HG02840 (cell line): ENCODE measurements around the gene CD40LG.

ENCODE experiments used
- ATAC-seq: cut with Tn5 transposase; IDR thresholded peaks from one replicate; pipeline ENCODE4 v1.9.1; 2021; ENCODE audit warnings: mild to moderate bottlenecking, moderate library complexity, moderate number of reproducible peaks; ENCODE audit not compliant: unreplicated experiment, low FRiP score

CD40LG gene

DNA sequence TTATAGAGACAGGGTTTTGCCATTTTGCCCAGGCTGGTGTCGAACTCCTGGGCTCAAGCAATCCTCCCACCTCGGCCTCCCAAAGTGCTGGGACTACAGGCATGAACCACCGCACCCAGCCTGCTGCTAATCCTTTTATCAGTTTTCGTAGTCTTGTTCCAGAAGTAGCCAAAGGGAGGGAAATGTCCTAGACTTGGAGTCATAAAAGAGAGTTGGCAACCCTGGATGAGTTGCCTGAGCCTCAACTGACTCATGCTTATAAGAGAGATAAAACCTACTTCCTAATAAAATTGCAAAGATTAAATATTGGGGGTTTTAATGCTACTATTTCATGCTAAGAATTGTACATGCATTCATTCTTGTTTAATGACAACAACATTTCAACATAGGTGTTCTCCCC is 44.3 kb downstream of the CD40LG start:
- ATAC-seq, result no peak

- ATAC-seq, result no peak
These were observed 46.6 kb downstream of the CD40LG start for GRCh38 chrX:136694431-136695087.

- ATAC-seq, result no peak
These were observed 49.2 kb downstream of the CD40LG start for GRCh38 chrX:136697156-136697555.

GRCh38 chrX:136708348-136708747 is 60.4 kb downstream of the CD40LG start:
- no peak for ATAC-seq
